ENCODE data around the gene PWWP2B.

The PWWP2B gene

GRCh38 chr10:132408823-132409666, 12.0 kb downstream of the PWWP2B start:
- DNase-seq, result no peak

DNA sequence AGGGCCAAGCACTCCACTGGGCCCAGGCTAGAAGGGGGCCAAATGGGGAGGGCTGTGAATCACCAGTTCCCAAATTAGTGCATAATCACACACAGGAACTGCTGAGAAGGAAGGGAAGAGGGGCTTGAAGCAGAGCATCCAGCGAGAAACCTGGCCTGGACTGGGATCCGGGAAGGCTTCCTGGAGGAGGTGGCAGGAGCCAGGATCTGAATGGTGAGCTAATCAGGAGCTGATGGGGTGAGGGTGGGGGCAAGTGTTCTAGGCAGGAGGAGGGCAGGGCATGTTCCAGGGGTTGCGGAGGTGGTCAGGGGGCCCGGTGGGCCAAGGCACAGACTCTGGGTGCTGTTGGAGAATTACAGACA, 12.6 kb downstream of the PWWP2B start:
- DNase-seq, result no peak

DNA sequence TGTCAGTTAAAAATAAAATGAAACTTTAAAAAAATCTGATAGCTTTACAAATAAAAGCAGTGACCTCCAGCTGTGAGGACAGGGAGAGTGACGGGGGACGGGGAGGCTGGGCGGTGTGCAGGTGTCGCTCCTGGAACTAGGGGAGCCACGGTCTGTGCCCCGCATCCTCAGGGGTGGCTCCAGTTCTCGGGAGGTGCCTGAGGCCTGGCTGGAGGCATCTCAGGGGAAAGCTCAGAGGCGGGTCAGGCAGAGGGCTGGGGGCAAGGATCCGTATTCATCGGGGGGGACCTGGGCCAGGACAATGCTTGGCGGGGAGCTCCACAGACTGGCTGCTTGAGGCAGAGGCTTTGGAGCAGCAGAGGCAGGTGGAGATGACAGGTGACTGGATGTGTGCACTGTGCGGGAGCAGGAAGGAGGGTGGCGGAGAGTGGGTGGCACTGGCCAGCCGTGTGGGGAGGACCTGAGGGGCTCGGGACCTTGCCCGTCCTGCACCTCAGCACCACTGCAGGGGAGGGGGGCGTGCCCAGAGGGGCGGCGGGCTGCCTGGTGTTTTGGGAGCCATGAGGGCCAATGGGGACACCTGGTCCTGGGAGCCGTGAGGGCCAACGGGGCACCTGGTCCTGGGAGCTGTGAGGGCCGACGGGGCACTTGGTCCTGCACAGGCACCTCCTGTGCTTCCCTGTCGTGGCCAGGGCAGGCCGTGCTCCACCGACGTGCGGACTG, 13.2 kb downstream of the PWWP2B start:
- no peak for DNase-seq

- no peak for DNase-seq
Measured at GRCh38 chr10:132410779-132411532, 14.0 kb downstream of the PWWP2B start.

GRCh38 chr10:132411561-132412253, 14.7 kb downstream of the PWWP2B start:
- peak; percentile 68 for DNase-seq

GRCh38 chr10:132412316-132413192, 15.6 kb downstream of the PWWP2B start:
- no peak for DNase-seq

GRCh38 chr10:132413226-132414205, 16.5 kb downstream of the PWWP2B start:
- DNase-seq, result no peak

GRCh38 chr10:132414402-132415016, 17.5 kb downstream of the PWWP2B start:
- no peak for DNase-seq

DNA sequence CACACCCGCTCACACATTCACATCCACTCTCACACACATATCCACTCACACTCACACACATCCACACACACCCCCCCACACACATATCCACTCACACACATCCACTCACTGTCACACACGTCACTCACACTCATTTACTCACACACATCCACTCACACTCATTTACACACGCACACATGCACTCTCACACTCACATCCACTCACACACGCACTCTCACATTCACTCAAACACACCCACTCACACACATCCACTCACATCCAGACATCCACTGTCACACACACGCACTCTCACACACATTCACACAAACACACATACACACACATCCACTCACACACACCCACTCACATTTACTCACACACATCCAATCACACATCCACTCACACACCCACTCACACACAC, 18.3 kb downstream of the PWWP2B start:
- DNase-seq, result no peak

DNA sequence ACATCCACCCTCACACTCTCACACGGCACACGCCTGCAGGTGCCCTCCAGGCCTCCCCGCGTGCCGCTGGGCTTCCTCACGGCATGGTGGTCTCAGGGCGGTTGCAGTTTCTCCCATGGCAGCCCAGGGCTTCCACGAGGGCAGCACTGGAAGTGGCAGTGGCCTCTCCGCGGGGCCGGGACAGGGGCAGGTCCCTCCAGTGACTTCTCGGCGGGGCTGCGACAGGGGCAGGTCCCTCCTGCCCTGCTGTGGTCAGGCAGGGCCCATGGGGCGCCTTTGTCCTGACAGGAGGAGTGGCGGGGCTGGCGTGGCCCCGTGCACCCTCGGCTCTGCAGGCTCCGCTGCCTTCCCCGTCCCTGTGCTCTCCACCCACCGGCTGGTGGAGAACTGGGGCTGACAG, 19.0 kb downstream of the PWWP2B start:
- no peak for DNase-seq

DNA sequence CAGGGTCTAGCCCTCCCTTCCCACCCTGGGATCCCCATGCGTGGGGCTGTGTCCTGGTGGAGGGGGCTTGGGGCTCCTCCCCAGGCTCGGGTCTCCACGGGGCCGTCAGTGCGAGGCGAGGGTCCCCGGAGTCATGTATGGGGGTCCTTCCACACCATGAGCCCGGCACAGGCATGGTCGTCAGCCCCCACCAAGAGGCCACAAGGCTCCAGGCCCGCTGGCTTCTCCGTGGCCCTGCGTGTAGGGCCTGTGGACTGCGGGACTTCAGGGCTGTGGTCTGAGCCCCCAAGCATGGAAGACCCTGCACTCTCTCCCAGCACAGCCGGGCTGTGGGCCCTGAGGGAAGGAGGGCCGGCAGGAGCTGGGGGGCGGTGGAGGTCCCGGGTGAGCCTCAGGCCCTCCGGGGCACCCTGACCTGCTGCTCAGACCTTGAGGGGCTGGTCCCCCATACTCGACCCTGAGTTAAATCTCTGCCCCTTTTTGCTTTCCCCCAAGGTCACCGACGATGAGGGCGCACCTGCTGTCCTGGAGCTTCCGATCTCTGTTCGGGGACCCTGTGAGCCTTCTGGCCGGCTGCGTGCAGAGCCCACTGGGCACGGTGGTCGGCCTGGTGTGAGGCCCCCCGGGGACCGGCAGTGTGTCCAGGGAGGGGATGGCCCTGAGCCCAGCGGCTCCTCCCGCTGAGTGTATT, 19.7 kb downstream of the PWWP2B start:
- DNase-seq, result no peak

DNA sequence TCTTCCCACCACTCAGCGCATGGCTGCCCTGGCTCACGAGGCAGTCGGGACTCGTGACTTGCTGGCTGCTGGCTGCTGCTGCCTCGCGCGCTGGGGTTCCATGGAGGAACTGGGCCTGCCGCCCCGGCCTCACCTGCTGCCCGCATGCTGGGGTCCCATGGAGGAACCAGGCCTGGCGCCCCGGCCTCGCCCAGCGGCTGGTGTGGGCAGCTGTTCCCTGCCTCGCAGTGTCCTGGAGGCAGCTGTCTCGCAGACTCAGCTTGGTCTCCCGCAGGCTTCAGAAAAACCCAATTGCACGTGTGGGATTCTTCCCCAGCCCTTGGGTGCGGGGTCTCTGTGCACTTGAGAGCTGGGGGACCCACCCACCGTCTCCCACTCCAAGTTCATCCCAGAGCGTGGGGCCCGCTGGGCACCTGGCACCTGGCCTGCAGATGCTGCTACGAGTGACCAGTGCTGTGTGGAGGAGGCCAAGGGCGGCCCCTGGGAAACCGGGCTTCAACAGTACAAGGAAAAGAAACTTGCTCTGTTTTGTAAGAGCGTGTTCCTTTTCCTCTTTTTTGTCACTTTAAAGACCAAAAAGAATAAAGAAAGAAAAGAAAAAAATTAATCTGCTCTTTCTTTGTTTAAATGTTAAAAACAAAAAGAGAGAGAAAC, 20.4 kb downstream of the PWWP2B start:
- no peak for DNase-seq

DNA sequence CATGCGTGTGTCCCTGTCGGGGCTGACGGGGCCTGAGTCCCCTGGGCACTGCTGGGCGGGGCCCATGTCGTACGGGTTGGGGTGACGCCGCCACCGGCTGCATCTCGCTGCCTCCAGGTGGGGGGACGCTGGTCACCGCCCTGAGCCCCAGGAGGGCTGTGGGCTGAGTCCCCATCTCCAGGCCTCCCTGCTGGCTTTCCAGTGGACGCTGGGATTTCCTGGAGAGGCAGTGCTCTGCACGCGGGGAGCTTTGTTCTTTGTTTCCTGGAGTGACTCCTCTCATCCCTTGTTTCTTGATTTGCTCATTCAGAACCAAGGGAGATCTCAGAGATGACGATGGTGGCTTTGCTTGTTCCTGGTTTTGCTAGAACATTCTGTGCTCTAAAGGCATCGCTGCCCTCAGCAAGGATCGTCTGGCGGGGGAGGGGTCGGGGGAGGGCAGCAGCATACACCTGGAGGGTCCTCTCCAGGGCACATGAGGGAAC, 21.0 kb downstream of the PWWP2B start:
- peak; percentile 29 for DNase-seq

GRCh38 chr10:132418527-132419416, 21.8 kb downstream of the PWWP2B start:
- peak; percentile 91 for DNase-seq

DNA sequence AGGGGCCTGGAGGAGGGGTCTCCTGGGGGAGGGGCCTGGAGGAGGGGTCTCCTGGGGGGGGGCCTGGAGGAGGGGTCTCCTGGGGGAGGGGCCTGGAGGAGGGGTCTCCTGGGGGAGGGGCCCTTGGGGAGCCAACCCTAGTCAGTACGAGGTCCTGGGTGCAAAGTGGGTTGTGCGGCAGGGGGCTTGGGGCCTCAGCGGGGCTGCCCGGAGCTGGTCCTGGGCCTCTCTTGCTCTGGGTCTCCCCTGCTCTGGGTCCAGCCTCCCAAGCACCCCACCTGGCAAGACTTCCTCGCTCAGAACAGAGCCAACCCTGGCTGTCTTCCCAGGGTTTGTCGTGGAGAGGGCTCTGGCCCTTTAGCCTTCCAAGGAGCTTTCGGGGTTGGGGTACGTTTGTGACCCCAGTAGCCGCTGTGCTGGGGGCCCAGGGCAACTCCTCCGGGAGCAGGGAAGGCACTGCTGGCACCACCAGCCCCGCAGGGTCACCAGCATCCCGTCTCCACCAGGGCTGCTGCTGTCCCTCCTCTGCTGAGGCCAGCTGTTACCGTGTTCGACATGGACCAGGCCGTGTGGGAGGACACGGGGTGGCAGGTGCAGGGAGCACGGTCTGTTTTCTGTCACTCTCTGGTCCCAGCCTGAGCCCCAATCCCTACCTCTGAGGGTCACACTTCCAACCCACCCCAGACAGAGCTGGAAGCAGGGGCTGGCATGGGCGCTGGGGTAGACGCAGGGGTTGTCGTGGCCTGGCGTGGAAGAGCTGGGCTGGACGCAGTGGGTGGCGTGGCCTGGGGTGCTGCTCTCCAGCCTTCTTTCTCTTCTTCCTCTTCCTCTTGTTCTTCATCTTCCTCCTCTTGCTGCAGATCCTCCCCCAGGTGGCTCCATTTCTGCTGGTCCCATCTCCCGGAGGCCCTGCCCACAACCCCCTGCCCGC, 22.8 kb downstream of the PWWP2B start:
- DNase-seq, result no peak

- DNase-seq, result no peak
Measured at GRCh38 chr10:132420469-132420980, 23.5 kb downstream of the PWWP2B start.
